HG02981 (cell line): ENCODE measurements around the gene PHRF1.

Experiments used
- ATAC-seq: cut with Tn5 transposase; IDR thresholded peaks from one replicate; pipeline ENCODE4 v1.9.1; 2021; ENCODE audit warnings: mild to moderate bottlenecking, moderate library complexity; ENCODE audit not compliant: unreplicated experiment

The PHRF1 gene

GRCh38 chr11:595400-595799 lies 19.1 kb downstream of the PHRF1 start:
- ATAC-seq: no peak

- no peak for ATAC-seq
These were observed 20.1 kb downstream of the PHRF1 start for GRCh38 chr11:596374-596773.

- ATAC-seq: no peak
These were observed 21.0 kb downstream of the PHRF1 start for GRCh38 chr11:597166-597725.

DNA sequence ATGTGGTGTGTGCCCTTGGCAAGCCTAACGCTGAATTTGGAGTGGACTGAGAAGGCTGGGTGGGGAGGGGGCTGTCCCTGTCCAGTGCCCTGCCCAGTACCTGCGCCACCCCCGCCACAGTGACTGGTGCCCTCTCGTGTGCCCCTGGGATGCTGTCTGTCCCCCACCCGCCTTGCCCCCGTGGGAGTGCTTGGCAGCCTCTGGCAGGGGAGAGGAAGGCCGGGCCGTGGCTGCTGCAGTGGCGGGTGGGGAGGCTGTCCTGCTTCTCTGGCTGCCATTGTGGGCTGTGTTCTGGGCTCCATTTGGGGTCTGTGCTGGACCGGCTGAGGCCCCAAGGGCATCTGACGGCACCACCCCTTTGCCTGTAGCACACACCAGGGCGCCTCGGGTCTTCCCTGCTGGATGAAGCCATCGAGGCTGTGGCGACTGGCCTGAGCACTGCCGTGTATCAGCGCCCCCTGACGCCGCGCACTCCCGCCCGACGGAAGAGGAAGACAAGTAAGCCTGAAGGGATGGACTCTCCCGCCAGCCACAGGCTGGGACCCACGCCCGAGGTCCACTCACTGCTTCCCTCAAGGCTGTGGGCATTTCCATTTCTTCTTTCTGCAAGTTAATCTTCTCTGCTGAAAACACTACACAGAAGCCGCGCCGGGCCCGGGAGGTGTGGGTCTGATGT lies 21.9 kb downstream of the PHRF1 start:
- no peak for ATAC-seq

GRCh38 chr11:601573-602245 lies 25.4 kb downstream of the PHRF1 start:
- ATAC-seq: no peak

DNA sequence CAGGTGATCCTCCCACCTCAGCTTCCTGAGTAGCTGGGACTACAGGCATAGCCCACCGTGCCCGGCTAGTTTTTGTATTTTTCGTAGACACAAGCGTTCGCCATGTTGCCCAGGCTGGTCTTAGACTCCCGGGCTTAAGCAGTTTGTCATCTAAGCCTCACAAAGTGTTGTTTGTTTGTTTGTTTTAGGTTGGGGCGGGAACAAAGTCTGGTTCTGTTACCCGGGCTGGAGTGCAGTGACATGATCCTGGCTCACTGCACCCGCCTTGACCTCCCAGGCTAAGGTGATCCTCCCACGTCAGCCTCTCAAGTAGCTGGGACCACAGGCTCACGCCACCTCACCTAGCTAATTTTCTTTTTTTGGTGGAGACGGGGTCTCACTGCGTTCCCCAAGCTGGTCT lies 26.9 kb downstream of the PHRF1 start:
- ATAC-seq: no peak

GRCh38 chr11:605286-606129 lies 29.2 kb downstream of the PHRF1 start:
- ATAC-seq: no peak

DNA sequence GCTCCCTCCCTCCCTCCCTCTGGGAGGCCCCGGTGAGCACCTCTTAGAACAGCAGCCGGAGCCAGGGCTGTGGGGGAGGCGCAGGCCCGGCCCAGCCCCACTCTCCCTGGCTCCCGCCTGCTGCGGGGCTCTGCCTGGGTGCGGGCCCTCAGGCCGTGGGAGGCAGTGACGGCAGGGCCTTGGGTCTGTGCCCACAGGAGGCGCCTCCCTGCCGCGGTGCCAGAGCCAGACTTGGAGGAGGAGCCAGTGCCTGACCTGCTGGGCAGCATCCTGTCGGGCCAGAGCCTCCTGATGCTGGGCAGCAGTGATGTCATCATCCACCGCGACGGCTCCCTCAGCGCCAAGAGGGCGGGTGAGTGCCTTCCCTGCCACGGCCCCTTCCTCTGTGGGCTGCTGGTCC lies 30.0 kb downstream of the PHRF1 start:
- no peak for ATAC-seq

- ATAC-seq: no peak
These were observed 30.9 kb downstream of the PHRF1 start for GRCh38 chr11:607020-607780.

- ATAC-seq: no peak
These were observed 31.8 kb downstream of the PHRF1 start for GRCh38 chr11:607971-608659.

DNA sequence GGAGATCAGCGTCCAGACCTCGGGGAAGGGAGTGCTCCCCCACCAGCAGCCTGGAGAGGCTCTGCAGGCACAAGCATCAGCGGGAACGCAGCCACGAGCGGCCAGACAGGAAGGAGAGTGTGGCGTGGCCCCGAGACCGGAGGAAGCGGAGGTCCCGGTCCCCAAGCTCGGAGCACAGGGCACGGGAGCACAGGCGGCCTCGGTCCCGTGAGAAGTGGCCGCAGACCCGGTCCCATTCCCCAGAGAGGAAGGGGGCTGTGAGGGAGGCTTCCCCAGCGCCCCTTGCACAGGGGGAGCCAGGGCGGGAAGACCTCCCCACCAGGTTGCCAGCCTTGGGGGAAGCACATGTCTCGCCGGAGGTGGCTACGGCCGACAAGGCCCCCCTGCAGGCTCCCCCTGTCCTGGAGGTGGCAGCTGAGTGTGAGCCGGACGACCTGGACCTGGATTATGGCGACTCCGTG lies 32.6 kb downstream of the PHRF1 start:
- ATAC-seq: no peak

DNA sequence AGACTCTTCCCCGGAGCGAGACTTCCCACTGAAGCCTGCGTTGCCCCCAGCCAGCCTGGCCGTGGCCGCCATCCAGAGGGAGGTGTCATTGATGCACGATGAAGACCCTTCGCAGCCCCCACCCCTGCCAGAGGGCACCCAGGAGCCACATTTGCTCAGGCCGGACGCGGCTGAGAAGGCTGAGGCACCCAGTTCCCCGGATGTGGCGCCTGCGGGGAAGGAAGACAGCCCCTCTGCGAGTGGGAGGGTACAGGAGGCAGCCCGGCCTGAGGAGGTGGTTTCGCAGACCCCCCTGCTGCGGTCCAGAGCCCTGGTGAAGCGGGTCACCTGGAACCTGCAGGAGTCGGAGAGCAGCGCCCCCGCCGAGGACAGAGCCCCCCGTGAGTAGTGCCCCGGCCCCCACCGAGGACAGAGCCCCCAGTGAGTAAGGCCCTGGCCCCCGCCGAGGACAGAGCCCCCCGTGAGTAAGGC lies 33.1 kb downstream of the PHRF1 start:
- ATAC-seq: no peak

DNA sequence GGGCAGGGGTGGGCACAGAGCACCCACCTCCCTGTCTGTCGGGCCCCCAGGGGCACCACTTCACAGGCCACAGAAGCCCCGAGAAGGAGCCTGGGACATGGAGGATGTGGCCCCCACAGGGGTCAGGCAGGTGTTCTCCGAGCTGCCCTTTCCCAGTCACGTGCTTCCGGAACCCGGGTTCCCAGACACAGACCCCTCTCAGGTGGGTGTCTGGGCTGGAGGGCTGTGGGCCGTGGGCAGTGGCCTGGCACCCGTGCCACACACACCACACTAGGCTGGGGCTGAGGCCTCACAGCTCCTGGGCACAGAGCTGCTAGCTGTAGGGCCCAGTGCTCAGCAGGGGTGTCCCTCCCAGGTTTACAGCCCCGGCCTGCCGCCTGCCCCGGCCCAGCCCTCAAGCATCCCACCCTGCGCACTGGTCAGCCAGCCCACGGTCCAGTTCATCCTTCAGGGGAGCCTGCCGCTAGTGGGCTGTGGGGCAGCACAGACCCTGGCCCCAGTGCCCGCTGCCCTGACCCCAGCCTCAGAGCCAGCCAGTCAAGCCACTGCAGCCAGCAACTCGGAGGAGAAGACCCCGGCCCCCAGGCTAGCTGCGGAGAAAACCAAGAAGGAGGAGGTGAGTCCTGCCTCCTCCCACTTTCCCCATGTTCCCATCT lies 34.0 kb downstream of the PHRF1 start:
- ATAC-seq: no peak

GRCh38 chr11:611001-611996 lies 35.0 kb downstream of the PHRF1 start:
- no peak for ATAC-seq

DNA sequence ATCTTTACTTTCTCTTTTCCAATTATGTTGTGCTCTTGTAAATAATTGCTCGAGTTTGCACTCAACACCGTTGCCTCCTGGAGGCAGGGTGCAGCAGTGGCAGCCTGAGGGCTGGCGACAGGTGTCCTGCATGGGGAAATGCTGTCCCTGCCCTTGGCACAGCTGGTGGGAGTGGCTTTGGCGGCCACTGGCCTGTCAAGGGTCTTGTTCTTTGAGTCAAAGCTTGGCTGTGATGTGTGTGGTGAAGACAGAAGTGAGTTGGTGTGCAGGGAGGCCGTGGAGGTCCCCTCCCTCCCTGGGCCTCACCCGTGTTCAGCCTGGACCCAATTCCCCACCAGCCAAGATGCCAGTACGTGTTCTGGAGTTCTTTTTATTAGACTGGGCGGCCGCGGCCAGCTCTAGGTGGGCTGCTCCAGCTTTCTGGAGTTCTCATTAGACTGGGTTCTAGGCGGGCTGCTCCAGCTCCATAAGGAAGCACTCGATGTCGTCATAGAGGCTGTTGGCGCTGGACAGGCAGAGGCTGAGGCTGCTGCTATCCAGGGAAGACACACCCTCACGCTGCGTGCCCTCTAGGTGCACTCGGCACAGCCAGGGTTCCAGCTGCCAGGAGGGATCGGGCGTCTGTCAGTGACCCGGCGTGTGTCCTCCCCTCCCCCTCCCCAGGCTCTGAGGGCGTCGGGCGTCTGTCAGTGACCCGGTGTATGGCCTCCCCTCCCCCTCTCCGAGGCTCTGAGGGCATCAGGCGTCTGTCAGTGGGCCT lies 36.1 kb downstream of the PHRF1 start:
- no peak for ATAC-seq

DNA sequence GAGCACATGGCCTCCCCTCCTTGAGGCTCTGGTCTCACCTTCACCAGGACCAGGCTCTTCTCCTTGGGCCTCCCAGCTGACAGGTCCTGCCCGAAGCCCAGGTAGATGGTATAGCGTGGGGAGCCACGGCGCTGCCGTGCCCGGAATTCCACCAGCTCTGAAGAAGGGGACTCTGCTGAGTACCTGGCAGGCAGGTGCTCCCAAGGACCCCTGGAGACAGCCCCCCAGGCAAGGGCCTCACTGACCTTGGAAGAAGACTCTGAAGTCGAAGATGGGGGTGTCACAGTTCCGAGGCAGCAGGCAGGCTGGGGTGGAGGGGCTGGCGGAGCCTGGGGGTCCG lies 36.7 kb downstream of the PHRF1 start:
- ATAC-seq: no peak

- no peak for ATAC-seq
These were observed 37.2 kb downstream of the PHRF1 start for GRCh38 chr11:613369-613968.
